Measurements from ENCODE around the gene PAPSS2.

- TF ChIP-seq CTCF (IDR thresholded peaks at IDR 0.05), result no peak
- no peak for TF ChIP-seq POLR2A (IDR thresholded peaks at IDR 0.05)
- TF ChIP-seq POLR2AphosphoS5 (IDR thresholded peaks at IDR 0.05), result no peak
- TF ChIP-seq EP300 (IDR thresholded peaks at IDR 0.05), result no peak
Measured at GRCh38 chr10:87702260-87702972, 42.7 kb downstream of the PAPSS2 start.
